Mucosa of rectum (tissue), 2 donors: ENCODE data around the gene KCNK5.

Experiments used
- H3K27ac ChIP-seq, 2 donors: one replicate each; pipeline ENCODE4 v1.7.0; 2013; ENCODE audit warnings: inconsistent platforms in 2 of 2, low read depth in 2 of 2, low read length in 2 of 2
- H3K27me3 ChIP-seq, 2 donors: one replicate each; pipeline ENCODE4 v1.7.0; 2013; ENCODE audit warnings: low read length in 2 of 2; ENCODE audit not compliant: control insufficient read depth in 2 of 2, insufficient read depth in 2 of 2
- H3K36me3 ChIP-seq, 2 donors: one replicate each; pipeline ENCODE4 v1.7.0; 2013; ENCODE audit warnings: low read length in 2 of 2; ENCODE audit not compliant: control insufficient read depth in 2 of 2, insufficient read depth in 2 of 2
- H3K4me1 ChIP-seq, 2 donors: one replicate each; pipeline ENCODE4 v1.7.0; 2013; ENCODE audit warnings: low read length in 2 of 2, mild to moderate bottlenecking in 1 of 2; ENCODE audit not compliant: control insufficient read depth in 2 of 2, insufficient read depth in 2 of 2
- H3K4me3 ChIP-seq, 2 donors: one replicate each; pipeline ENCODE4 v1.7.0; 2013; ENCODE audit warnings: low read length in 2 of 2
- H3K9ac ChIP-seq, 2 donors: one replicate each; pipeline ENCODE4 v1.7.0; 2013; ENCODE audit warnings: low read length in 2 of 2, low read depth in 1 of 2, mild to moderate bottlenecking in 1 of 2
- H3K9me3 ChIP-seq, 2 donors: one replicate each; pipeline ENCODE4 v1.7.0; 2013; ENCODE audit warnings: low read length in 2 of 2; ENCODE audit not compliant: control insufficient read depth in 2 of 2
- donor health status: healthy.
- donor health status: Normal muscosa, but diverticular disease.

The KCNK5 gene

GRCh38 chr6:39169448-39170344 lies 59.6 kb downstream of the KCNK5 start:
- H3K9ac ChIP-seq, result peak overlapping the region in 1 of 2 donors; percentile 36
- no peaks in the 10 kb centered on the region for H3K36me3 ChIP-seq
- no peaks in the 10 kb centered on the region for H3K27me3 ChIP-seq
- H3K4me3 ChIP-seq, result peak overlapping the region in 1 of 2 donors; percentile 31
- peaks cover 21 to 24% of the 10 kb centered on the region in 2 donors for H3K4me1 ChIP-seq
- H3K9me3 ChIP-seq, result peaks cover 0 to 3% of the 10 kb centered on the region in 2 donors
- H3K27ac ChIP-seq, result peak overlapping the region; percentile 74 to 83

GRCh38 chr6:39167866-39168625 lies 61.2 kb downstream of the KCNK5 start:
- Histone ChIP-seq H3K36me3 (no peaks in the 10 kb centered on the region), H3K9me3 (peaks cover 0 to 3% of the 10 kb centered on the region in 2 donors), H3K9ac (no peak overlapping the region), H3K27ac (no peak overlapping the region), H3K4me3 (no peak overlapping the region), H3K4me1 (peaks cover 21 to 24% of the 10 kb centered on the region in 2 donors), H3K27me3 (no peaks in the 10 kb centered on the region)

- Histone ChIP-seq H3K4me1 (peaks cover 21 to 24% of the 10 kb centered on the region in 2 donors), H3K4me3 (no peak overlapping the region), H3K9me3 (peaks cover 0 to 3% of the 10 kb centered on the region in 2 donors), H3K36me3 (no peaks in the 10 kb centered on the region), H3K9ac (no peak overlapping the region), H3K27ac (no peak overlapping the region), H3K27me3 (no peaks in the 10 kb centered on the region)
Measured at GRCh38 chr6:39167321-39167720, 62.0 kb downstream of the KCNK5 start.

GRCh38 chr6:39166912-39167290 lies 62.4 kb downstream of the KCNK5 start:
- Histone ChIP-seq H3K9me3 (peaks cover 0 to 3% of the 10 kb centered on the region in 2 donors), H3K4me1 (peaks cover 21 to 24% of the 10 kb centered on the region in 2 donors), H3K9ac (no peak overlapping the region), H3K36me3 (no peaks in the 10 kb centered on the region), H3K4me3 (no peak overlapping the region), H3K27me3 (no peaks in the 10 kb centered on the region), H3K27ac (no peak overlapping the region)

GRCh38 chr6:39166189-39166911 lies 62.9 kb downstream of the KCNK5 start:
- Histone ChIP-seq H3K9ac (no peak overlapping the region), H3K4me1 (peaks cover 21 to 24% of the 10 kb centered on the region in 2 donors), H3K4me3 (no peak overlapping the region), H3K27ac (no peak overlapping the region), H3K27me3 (no peaks in the 10 kb centered on the region), H3K36me3 (no peaks in the 10 kb centered on the region), H3K9me3 (peaks cover 0 to 1% of the 10 kb centered on the region in 2 donors)

GRCh38 chr6:39157511-39157910 lies 71.8 kb downstream of the KCNK5 start:
- Histone ChIP-seq H3K36me3 (no peaks in the 10 kb centered on the region), H3K4me3 (no peak overlapping the region), H3K27me3 (no peaks in the 10 kb centered on the region), H3K27ac (no peak overlapping the region), H3K4me1 (no peaks in the 10 kb centered on the region), H3K9me3 (no peaks in the 10 kb centered on the region), H3K9ac (no peak overlapping the region)

- Histone ChIP-seq H3K4me1 (no peaks in the 10 kb centered on the region), H3K9ac (no peak overlapping the region), H3K36me3 (no peaks in the 10 kb centered on the region), H3K27me3 (peaks cover 0 to 6% of the 10 kb centered on the region in 2 donors), H3K9me3 (no peaks in the 10 kb centered on the region), H3K4me3 (no peak overlapping the region), H3K27ac (no peak overlapping the region)
Measured at GRCh38 chr6:39156801-39157200, 72.5 kb downstream of the KCNK5 start.

GRCh38 chr6:39154705-39155104 lies 74.6 kb downstream of the KCNK5 start:
- no peaks in the 10 kb centered on the region for H3K36me3 ChIP-seq
- H3K27me3 ChIP-seq, result peaks cover 2 to 6% of the 10 kb centered on the region in 2 donors
- H3K27ac ChIP-seq, result no peak overlapping the region
- no peaks in the 10 kb centered on the region for H3K4me1 ChIP-seq
- no peaks in the 10 kb centered on the region for H3K9me3 ChIP-seq
- no peak overlapping the region for H3K9ac ChIP-seq
- no peak overlapping the region for H3K4me3 ChIP-seq

- no peak overlapping the region for H3K27ac ChIP-seq
- no peak overlapping the region for H3K9ac ChIP-seq
- H3K4me1 ChIP-seq, result no peaks in the 10 kb centered on the region
- no peaks in the 10 kb centered on the region for H3K9me3 ChIP-seq
- peaks cover 3 to 6% of the 10 kb centered on the region in 2 donors for H3K27me3 ChIP-seq
- no peak overlapping the region for H3K4me3 ChIP-seq
- H3K36me3 ChIP-seq, result no peaks in the 10 kb centered on the region
Measured at GRCh38 chr6:39153766-39154397, 75.4 kb downstream of the KCNK5 start.
